Breast epithelium (tissue), 4 donors: ENCODE results near the gene ACSL3. TPM values are rescaled to one million over a fixed set of nuclear protein-coding genes. Genes with fewer than 3 reads are reported as not detected.

ENCODE experiments used
- DNase-seq, 2 donors: peaks; one replicate each; pipeline ENCODE4 v3.0.0-alpha.2; 2019; ENCODE audit warnings: low spot score in 2 of 2
- H3K27ac ChIP-seq, 2 donors: fragments of 200-600 bp; sonication (generic) in 1 of 2; one replicate each; pipeline ENCODE4 v1.5.1; 2016 to 2019; ENCODE audit warnings: mild to moderate bottlenecking in 1 of 2
- H3K27me3 ChIP-seq, 2 donors: fragments of 200-600 bp; sonication (generic) in 1 of 2; one replicate each; pipeline versions ENCODE4 v1.5.1 to v1.6.0; 2017 to 2019; ENCODE audit warnings: control low read depth in 1 of 2, mild to moderate bottlenecking in 1 of 2
- H3K36me3 ChIP-seq: fragments of 200-600 bp; one replicate; pipeline ENCODE4 v1.5.1; 2019
- H3K4me1 ChIP-seq, 2 donors: fragments of 200-600 bp; sonication (generic); one replicate each; pipeline ENCODE4 v1.5.1; 2016 to 2019; ENCODE audit warnings: control low read depth in 1 of 2
- H3K4me3 ChIP-seq, 3 donors: fragments of 200-600 bp; sonication (generic); 1 replicate in 2 of 3; 2 replicates in 1 of 3; pipeline ENCODE4 v1.5.1; 2016 to 2019; ENCODE audit warnings: mild to moderate bottlenecking in 3 of 3, moderate library complexity in 2 of 3
- H3K9me3 ChIP-seq, 2 donors: fragments of 200-600 bp; sonication (generic) in 1 of 2; one replicate each; pipeline ENCODE4 v1.5.1; 2016 to 2019; ENCODE audit warnings: control low read depth in 1 of 2
- POLR2A ChIP-seq: fragments of 450-650 bp; IDR thresholded peaks from one replicate; pipeline ENCODE4 v1.6.1; 2016; ENCODE audit warnings: antibody characterized with exemption, mild to moderate bottlenecking, moderate library complexity
- POLR2AphosphoS5 ChIP-seq, 3 donors: sonication (generic); formaldehyde crosslinking; IDR thresholded peaks; one replicate each; pipeline ENCODE4 v1.6.1; 2017; ENCODE audit warnings: antibody characterized with exemption in 3 of 3
- intact Hi-C: fragments of 100-400 bp; cut with DNase I; formaldehyde crosslinking; loops from one replicate; pipeline ENCODE4 v1.15.1; 2023; ENCODE audit warnings: low total_unique reads
- total RNA-seq, 3 donors: library from RNA; depleted of rRNA; stranded (reverse); fragments of >200 nt; gene quantifications; one replicate each; pipeline ENCODE4 v1.1.0, GENCODE V29; 2016
- TF ChIP-seq, protein P1 (sequence below), 3 donors: fragments of 450-650 bp; IDR thresholded peaks; one replicate each; pipeline ENCODE4 v1.5.1; 2016 to 2017; ENCODE audit warnings: antibody characterized with exemption in 3 of 3, mild to moderate bottlenecking in 3 of 3, moderate library complexity in 3 of 3

The ACSL3 gene
- total RNA-seq, 3 donors from 2014 or later: 50.9 to 115 (median 74.4) TPM

DNA sequence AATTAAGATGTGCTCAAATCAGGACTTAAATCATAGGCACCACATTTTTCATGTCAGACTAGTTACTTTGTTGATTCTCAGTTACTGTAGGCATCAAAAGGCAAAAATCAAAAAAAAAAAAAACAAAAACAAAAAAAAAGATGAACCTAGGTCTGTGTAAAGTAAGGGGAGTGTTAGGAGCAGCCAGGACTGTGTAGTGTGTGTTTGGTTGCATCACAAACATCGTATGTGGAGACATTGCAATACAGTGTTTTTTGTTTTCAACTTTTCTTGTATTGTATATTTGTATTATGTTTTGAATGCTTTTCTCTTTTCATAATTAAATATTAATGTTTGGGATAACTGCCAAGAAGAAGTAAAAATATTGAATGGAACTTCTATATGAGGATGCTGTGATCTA lies 82.1 kb downstream of the ACSL3 start:
- no peak for DNase-seq
- H3K9me3 ChIP-seq: peaks cover 7 to 15% of the 10 kb centered on the region in 2 donors
- no peaks in the 10 kb centered on the region for H3K27me3 ChIP-seq
- H3K4me3 ChIP-seq: no peak overlapping the region
- H3K27ac ChIP-seq: no peak overlapping the region
- TF ChIP-seq POLR2A (no peak), POLR2AphosphoS5 (IDR thresholded peaks at IDR 0.05) (no peak)
- TF ChIP-seq, protein P1, sequence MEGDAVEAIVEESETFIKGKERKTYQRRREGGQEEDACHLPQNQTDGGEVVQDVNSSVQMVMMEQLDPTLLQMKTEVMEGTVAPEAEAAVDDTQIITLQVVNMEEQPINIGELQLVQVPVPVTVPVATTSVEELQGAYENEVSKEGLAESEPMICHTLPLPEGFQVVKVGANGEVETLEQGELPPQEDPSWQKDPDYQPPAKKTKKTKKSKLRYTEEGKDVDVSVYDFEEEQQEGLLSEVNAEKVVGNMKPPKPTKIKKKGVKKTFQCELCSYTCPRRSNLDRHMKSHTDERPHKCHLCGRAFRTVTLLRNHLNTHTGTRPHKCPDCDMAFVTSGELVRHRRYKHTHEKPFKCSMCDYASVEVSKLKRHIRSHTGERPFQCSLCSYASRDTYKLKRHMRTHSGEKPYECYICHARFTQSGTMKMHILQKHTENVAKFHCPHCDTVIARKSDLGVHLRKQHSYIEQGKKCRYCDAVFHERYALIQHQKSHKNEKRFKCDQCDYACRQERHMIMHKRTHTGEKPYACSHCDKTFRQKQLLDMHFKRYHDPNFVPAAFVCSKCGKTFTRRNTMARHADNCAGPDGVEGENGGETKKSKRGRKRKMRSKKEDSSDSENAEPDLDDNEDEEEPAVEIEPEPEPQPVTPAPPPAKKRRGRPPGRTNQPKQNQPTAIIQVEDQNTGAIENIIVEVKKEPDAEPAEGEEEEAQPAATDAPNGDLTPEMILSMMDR (IDR thresholded peaks at IDR 0.05): no peak
- no peaks in the 10 kb centered on the region for H3K36me3 ChIP-seq
- intact Hi-C loops: no loop called here
- H3K4me1 ChIP-seq: no peaks in the 10 kb centered on the region

DNA sequence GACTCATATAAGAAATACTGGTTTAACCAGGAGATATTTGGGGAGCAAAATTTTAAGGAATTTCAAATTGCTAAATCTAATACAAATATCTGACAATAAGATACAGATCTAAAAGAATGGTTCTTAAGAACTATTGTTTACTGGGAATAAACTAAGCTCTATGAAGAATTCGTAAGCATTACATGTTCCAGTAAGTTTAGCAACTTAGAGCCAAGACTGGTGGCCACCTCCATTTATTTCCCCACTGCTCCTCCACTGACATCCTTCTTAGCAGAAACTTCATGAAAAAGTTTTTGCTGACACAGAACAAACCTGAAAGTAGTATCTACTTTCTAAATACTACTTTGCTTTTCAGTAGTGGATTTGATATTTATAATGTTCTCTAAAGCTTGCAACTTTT lies 83.0 kb downstream of the ACSL3 start:
- no peak for TF ChIP-seq POLR2A
- TF ChIP-seq, protein P1 (IDR thresholded peaks at IDR 0.05): no peak
- no peak for TF ChIP-seq POLR2AphosphoS5 (IDR thresholded peaks at IDR 0.05)
- Histone ChIP-seq H3K4me3 (no peak overlapping the region), H3K4me1 (no peaks in the 10 kb centered on the region), H3K27me3 (no peaks in the 10 kb centered on the region), H3K36me3 (no peaks in the 10 kb centered on the region), H3K27ac (peak overlapping the region in 1 of 2 donors; percentile 26), H3K9me3 (peaks cover 0 to 6% of the 10 kb centered on the region in 2 donors)
- no peak for DNase-seq
- intact Hi-C loops: no loop called here

DNA sequence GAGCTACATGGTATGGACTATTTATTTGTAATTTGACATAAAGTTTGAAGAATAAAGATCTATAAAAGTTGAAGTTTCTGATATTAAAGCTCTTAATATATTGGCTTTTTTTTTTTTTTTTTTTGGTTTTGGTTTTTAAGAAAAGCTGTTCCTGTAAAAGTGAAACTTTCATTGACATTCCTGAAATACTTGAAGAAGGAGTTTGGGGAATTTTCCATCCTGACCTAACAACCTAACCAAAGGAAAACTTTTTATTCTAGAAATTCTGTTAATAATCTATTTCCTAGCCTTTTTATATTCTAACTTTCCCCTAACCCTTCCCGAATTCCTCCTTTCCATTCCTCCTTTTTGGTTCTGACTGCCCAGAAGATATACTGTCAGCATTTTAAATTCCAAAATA lies 83.7 kb downstream of the ACSL3 start:
- H3K4me3 ChIP-seq: no peak overlapping the region
- peaks cover 0 to under 1% of the 10 kb centered on the region in 2 donors for H3K9me3 ChIP-seq
- no peaks in the 10 kb centered on the region for H3K4me1 ChIP-seq
- DNase-seq: no peak
- H3K27me3 ChIP-seq: no peaks in the 10 kb centered on the region
- no peaks in the 10 kb centered on the region for H3K36me3 ChIP-seq
- H3K27ac ChIP-seq: peak overlapping the region in 1 of 2 donors; percentile 26
- intact Hi-C loops: no loop called here
- TF ChIP-seq, protein P1 (IDR thresholded peaks at IDR 0.05): no peak
- TF ChIP-seq POLR2A: no peak
- no peak for TF ChIP-seq POLR2AphosphoS5 (IDR thresholded peaks at IDR 0.05)

DNA sequence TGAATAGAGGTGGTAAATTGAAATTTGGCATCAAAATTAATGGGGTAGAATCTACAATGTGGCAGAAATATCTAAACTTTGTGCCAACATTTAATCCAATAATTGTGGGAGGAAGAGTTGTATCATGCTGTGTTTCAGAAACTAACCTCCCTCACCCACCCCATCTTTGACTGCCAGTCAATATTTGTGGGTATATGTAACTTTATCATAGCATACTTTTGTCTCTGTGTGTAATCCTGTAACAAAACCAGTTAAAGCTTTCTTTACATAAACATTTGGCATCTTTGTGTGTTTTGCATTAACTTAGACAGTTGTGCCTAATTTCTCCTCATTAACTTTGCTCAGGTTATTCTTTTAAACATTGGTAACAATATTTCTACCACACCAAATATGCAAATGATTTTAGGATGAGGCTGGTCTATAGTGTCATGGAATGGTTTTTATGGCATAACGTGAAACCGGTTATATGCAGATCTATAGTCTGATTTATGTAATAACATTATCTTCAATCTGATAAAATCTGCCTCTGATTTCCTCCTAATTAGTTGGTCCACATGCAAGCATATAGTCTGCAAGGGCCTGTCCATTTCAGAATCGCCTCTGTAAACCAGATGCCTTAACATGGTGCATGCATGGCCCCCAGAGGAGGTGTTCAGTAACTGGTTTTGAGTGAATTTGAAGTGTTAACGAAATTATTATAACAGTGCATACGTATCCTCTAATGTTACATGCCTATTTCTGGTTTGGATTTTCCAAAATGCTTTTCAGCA lies 84.3 kb downstream of the ACSL3 start:
- Histone ChIP-seq H3K36me3 (no peaks in the 10 kb centered on the region), H3K27ac (no peak overlapping the region), H3K4me3 (no peak overlapping the region), H3K27me3 (no peaks in the 10 kb centered on the region), H3K4me1 (no peaks in the 10 kb centered on the region), H3K9me3 (no peaks in the 10 kb centered on the region)
- no peak for DNase-seq
- intact Hi-C loops: no loop called here
- no peak for TF ChIP-seq POLR2AphosphoS5 (IDR thresholded peaks at IDR 0.05)

DNA sequence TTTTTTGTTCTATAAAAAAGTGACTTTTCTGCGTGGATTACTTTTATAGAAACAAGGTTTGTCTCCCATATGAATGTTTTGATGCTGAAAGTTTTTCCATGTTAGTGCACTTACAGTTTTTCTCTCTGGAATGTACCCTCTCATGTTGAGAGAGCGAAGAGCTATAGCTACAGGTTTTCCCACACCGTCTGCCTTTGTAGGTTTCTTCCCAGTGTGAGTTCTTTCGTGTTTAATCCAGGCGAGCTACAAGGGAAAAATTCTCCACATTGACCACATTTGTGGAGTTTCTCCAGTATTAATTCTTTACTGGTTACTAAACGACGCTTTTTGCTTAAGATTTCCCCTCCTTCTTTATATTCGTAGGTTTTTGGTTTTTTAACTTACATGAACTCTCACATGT lies 85.1 kb downstream of the ACSL3 start:
- H3K4me3 ChIP-seq: no peak overlapping the region
- H3K9me3 ChIP-seq: no peaks in the 10 kb centered on the region
- no peak for DNase-seq
- intact Hi-C loops: no loop called here
- TF ChIP-seq POLR2A (no peak), POLR2AphosphoS5 (IDR thresholded peaks at IDR 0.05) (no peak)
- TF ChIP-seq, protein P1 (IDR thresholded peaks at IDR 0.05): no peak
- no peaks in the 10 kb centered on the region for H3K4me1 ChIP-seq
- no peaks in the 10 kb centered on the region for H3K36me3 ChIP-seq
- no peaks in the 10 kb centered on the region for H3K27me3 ChIP-seq
- no peak overlapping the region for H3K27ac ChIP-seq
